GM19240 (cell line): ENCODE results near the gene SHC1.

Experiments
- DNase-seq: peaks from one replicate; pipeline ENCODE4 v3.0.0; 2011; ENCODE audit warnings: low spot score; ENCODE audit not compliant: insufficient read length

Gene SHC1

GRCh38 chr1:154958036-154958435, 12.5 kb downstream of the SHC1 start:
- no peak for DNase-seq

GRCh38 chr1:154957091-154957657, 13.4 kb downstream of the SHC1 start:
- no peak for DNase-seq

- DNase-seq, result no peak
These were observed 14.0 kb downstream of the SHC1 start for GRCh38 chr1:154956544-154956941.

DNA sequence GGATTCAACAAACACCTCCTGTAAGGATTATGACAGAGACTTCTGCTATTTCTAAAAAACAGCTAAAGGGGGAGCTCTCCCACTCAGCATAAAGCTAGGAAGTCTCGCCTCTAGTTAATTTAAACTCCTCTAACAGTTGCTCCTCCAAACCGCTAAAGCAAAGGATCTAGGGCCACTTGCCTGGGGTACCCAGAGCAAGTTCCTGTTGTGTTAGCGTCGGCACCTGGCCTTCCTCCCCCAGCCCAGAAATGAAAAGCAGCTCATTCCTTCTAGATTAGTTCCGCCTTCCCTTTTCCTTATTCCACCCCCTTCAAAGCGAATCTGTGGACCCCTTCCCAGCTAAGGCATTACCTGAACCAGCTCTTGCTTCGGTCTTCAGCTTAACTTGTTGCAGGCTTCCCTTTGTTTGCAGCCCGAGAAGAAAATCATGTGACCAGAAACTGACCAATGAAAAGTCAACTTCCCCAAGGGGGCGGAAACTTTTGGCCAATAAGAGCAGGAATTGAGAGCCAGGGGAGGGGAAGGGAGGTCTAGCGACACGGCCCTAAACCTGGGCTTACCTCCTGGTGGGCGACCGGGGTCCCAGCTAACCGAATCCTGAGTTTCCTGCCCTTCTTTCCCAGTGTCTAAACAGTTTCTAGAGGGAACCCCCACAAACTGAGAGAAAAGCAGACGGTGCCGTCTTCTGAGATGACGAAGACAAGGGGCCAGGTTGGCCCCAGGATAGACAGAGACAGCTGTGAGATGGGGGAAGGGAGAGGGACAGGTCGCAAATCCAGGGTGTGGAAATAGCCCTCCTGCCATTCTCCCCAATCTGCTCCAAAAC, 14.6 kb downstream of the SHC1 start, which contains the start of gene PBXIP1:
PBXIP1 (minus strand) TSS at position 382 of the 826 bp plus-strand sequence. CDS start 2,378 bp downstream, outside the sequence.
- peak; percentile 97 for DNase-seq

- peak; percentile 81 for DNase-seq
These were observed 15.4 kb downstream of the SHC1 start for GRCh38 chr1:154955039-154955717.

DNA sequence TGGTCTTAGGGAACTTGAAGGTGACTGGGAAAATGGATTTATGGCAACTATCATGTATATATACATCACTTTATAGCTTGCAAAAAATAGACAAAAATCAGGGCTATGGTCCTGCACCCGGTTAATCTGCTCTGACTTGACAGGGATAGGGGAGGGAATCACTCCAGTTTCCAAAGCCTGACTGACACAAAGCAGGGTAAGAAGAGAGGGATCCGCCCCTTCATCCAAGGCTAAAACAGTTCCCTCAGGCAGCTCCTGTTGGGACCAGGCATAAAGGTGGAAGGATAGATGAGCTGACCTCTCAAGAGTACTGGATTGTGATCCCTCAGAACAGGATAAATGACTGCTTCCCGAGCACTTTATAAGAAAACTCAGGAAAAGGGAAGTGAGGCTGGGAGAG, 16.0 kb downstream of the SHC1 start:
- DNase-seq, result no peak

- DNase-seq, result no peak
These were observed 16.9 kb downstream of the SHC1 start for GRCh38 chr1:154953611-154954038.

GRCh38 chr1:154952664-154953063, 17.9 kb downstream of the SHC1 start:
- DNase-seq, result no peak

DNA sequence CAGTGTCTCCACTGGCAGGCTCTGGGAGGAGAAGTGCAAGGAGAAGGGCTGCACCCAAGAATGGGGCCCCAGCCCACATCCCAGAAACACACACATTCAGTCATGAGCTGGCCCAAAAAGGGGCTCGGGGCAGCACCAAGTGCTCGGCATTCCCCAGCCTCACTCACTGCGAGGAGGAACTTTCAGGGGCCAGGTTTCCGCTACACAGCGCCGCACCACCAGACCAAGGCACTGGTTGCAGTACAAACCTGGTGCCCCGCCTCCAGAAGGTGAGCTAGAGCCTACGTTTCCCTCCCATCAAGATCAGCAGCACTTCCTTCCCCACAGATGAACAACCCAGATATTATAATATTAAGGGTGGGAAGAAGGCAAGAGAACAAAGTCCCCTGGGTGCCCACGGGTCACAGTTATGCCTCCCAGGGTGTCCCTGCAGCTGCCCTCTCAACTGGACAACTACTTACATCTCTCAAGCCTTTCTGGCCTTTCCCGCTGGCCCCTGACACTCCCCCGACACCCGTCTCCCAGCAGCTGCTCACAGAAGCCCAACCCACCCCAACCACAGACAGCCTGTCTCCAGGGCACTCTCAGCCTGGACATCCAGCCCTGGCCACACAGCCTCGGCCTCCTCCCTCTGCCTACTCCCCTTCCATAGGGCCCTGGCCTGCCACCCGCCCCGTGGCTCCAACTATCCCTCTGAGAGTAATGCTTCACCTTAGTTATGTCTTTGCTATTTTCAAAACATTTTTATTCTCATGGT, 18.5 kb downstream of the SHC1 start:
- no peak for DNase-seq

- no peak for DNase-seq
These were observed 22.5 kb downstream of the SHC1 start for GRCh38 chr1:154948079-154948478.

DNA sequence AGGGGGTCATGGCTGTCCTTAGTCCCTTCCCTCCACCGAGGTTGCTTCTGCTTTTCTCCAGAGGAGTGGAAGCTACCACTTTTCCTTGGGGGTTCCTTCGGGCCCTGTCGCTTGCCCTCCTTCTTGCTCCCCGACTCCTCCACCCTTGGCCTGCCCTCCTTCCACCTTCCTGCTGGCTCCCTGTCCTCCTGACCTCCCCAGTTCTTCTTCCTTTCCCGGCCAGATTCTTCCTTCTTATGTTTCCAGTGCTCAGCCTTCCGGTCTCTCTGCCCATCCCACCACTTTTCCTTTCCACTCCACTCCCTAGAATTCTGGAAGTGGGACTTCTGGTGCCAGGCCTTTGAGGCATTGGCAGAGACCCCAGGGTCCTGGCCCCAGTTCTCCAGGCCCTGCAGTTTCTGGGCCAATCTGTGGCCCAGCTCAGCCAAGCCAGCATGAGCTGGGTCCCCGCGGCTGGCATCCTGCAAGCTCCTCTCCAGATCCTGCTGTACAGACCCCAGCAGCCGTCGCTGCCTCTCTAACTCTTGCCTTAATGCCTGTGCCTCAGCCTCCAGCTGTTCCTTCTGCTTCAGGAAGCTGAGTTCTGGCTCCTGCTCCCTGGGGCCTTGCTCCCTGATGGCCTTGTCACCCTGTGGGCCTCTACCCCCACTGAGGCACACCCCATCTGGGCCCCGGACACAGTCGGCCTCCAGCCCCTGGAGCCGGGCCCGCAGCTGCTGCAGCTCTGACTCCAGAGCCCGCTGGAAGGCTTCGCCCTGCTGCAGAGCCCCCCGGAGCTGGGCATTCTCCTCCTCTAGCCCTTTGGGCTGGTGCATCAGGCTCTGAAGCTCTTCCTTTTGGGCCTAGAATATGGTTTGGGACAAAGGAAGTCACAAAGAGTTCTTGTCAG, 24.3 kb downstream of the SHC1 start:
- no peak for DNase-seq

- DNase-seq, result no peak
These were observed 25.2 kb downstream of the SHC1 start for GRCh38 chr1:154945160-154945961.

DNA sequence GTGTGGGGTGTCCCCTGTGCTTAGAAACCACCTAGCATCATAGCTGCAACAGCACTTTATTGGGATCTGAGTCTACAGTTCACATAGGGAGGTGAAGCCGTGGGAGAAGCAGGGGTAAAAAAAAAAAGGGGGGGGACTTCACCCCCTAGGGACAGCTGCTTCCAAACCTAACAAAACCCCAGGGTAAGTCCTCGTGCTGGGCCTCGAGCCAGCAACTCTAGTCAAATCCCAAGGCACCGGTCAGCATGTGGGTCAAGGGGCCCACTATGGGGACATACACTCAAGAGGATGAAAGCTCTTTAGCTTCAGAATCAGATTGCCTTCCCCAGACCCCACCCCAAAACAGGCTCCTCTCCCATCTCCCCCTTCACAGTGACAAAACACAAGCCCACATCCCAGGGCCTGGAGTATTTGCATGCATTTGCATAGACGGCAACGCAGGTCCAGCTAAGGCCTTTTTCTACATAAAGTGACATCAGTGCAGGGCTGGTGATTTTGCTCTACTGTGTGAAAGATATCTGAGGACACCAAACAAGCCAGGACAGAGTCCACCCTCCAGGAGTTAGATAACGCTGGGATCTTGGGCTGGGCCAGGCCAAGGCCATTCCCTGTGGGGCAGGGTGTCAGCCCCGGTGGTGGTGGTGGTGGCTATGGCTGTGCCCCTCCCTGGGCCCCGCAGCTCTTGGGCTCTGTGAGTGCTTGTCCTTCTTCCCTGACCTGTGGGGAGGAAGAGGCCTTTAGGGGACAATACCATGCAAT, 26.0 kb downstream of the SHC1 start:
- DNase-seq, result no peak

DNA sequence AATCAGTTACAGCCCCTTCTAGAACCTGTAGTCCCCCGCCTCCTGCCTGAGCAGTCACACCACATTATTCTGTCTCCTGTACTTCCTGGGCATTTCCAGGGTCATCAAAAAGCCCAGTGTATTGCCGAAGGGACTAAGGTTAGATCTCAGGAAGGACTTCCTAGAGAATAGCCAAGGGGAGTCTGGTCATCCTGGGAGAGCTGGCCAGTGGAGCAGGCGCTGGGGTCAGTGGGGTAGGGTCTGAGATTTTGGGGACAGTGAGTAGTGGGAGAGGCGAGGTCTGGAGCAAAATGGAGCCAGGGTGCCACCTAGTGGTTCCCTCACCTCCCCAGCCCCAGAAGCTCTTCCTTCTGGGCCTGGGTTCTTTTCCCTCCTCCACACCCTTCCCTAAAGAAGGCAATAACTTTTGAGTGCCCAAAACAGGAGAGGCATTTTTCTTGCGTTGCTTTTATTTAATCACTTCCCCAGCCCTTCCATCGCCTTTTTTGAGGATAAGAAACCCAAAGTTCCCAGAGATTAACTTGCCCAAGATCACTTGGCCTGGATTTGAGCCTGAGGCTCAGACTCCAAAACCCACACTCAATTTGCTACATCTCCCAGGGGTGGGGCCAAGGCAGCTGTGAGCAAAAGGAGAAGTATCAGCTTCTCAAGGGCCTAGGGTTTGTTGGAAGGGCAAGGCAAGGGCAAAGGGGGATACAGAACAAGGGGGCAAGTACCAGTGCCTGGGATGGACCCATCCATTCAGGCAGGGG, 26.7 kb downstream of the SHC1 start:
- peak; percentile 53 for DNase-seq

DNA sequence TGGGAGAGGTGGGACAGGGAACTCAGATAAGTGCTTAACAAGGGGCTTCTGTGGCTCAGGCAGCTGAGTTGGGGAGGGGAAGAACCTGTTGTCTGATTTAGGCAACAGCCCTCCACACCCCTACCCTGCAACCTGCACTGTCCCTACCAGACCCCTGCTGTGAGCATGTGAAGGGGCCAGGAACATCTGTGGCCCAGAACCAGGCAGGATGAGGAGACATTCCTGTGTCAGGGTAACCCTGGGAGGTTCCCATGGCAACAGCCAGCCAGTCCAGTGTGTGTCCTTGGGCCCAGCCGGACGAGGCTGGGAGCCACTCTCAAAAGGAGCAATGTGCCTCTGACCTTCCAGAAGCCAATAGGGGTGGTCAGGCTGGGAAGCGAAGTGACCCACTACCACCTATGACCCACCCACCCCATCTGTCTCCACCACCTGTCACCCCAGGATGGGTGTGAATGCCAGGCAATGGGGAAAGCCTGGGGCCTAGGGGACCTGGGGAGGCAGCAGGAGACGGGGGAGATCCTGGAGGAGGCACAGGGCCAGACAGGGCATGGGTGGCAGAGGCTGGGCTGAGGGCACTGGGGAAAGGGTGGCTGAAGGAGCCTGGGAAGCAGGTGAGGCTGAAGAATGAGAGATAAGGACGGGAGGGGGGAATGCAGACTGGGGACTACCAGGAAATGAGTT, 29.1 kb downstream of the SHC1 start:
- DNase-seq, result no peak

DNA sequence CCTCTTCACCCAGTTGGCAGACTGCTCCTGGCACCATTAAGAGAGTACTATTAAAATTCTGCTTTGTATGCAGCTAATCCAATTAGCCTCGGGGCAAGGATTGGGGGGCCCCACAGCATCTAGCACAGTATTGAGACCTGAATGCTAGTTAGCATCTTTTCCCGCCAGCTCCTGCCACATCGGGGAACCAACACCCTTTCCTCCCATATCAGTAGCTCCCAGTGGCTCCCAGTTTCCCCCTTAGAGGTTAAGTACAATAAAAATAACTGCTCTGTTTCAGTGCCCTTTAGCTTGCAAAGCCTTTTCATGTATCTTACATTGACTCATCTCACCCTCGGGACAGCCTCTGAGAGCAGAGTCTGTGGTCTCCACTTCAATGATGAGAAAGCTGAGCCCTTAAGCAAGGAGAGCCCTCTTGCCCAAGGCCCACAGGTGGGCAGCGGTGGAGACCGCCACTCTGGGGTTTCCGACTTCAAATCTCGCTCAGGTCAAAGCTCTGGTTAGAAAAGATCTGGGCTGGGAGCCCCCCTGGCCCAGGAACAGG, 29.8 kb downstream of the SHC1 start:
- DNase-seq, result no peak

DNA sequence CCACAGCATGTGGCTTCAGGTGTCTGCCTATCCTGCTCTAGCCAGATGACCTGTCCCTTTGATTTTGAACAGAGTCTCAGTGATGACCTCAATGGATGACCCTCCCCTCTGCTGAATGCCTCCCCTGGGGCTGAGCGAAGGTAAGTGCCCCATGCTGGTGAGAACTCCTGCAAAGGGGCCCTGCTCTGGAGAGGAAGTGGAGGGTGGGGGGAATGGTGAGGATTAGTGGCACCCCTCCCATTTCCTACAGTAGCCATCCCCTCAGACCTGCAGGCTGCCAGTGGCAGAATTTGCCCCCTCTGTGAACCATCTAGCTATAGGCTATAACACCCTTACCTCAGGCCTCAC, 30.4 kb downstream of the SHC1 start:
- no peak for DNase-seq
